Caco-2 (cell line): ENCODE measurements around the gene PHF21B. TPM values are rescaled to one million over a fixed set of nuclear protein-coding genes. Genes with fewer than 3 reads are reported as not detected.

ENCODE experiments used
- BruUV-seq: library from RNA; stranded (reverse); fragments of 400-500 nt; replicated peaks from 2 replicates; lab custom pipeline; 2021; lab: Mats Ljungman, UMichigan
- CTCF ChIA-PET: fragments of 300-600 bp; sonication (Branson Sonifier 250); formaldehyde crosslinking; loops from one replicate; lab custom pipeline; 2022; ENCODE audit warnings: antibody characterized with exemption; lab: Charles Lee
- POLR2A ChIA-PET: fragments of 300-600 bp; sonication (Branson Sonifier 250); formaldehyde crosslinking; loops from one replicate; lab custom pipeline; 2022; ENCODE audit warnings: antibody characterized with exemption; lab: Charles Lee
- DNase-seq, 2 experiments: peaks; one replicate each; pipeline versions ENCODE4 v3.0.0 to v3.0.0-alpha.2; 2020 to 2022
- H3K27me3 ChIP-seq: replicated peaks from 2 replicates; pipeline ENCODE4 v1.6.0; 2011; ENCODE audit warnings: low read length; ENCODE audit not compliant: control insufficient read depth, insufficient read depth
- H3K36me3 ChIP-seq: 2 replicates; pipeline ENCODE4 v1.5.1; 2011; ENCODE audit warnings: low read length; ENCODE audit not compliant: control insufficient read depth, insufficient read depth
- H3K4me1 ChIP-seq: fragments of 250-450 bp; sonication (Bioruptor Pico); 2 replicates; pipeline ENCODE4 v1.5.1; 2020; ENCODE audit warnings: mild to moderate bottlenecking
- H3K4me3 ChIP-seq: 2 replicates; pipeline ENCODE4 v1.5.1; 2011; ENCODE audit warnings: low read depth, mild to moderate bottlenecking, control low read depth, low read length
- H3K9me3 ChIP-seq: fragments of 250-450 bp; sonication (Bioruptor Pico); 2 replicates; pipeline ENCODE4 v1.5.1; 2020; ENCODE audit warnings: mild to moderate bottlenecking, moderate library complexity
- H3K27ac Mint-ChIP-seq: one replicate; pipeline ENCODE4 v1.8.0; 2022; ENCODE audit warnings: mixed read lengths; ENCODE audit not compliant: unreplicated experiment
- H3K27me3 Mint-ChIP-seq: one replicate; pipeline ENCODE4 v1.8.0; 2022; ENCODE audit warnings: mixed read lengths; ENCODE audit not compliant: insufficient read depth, unreplicated experiment
- H3K36me3 Mint-ChIP-seq: one replicate; pipeline ENCODE4 v1.8.0; 2022; ENCODE audit warnings: mild to moderate bottlenecking, mixed read lengths; ENCODE audit not compliant: insufficient read depth, unreplicated experiment
- H3K4me1 Mint-ChIP-seq: one replicate; pipeline ENCODE4 v1.8.0; 2022; ENCODE audit warnings: low read depth, mixed read lengths; ENCODE audit not compliant: unreplicated experiment
- H3K4me3 Mint-ChIP-seq: one replicate; pipeline ENCODE4 v1.8.0; 2022; ENCODE audit warnings: mild to moderate bottlenecking, moderate library complexity, mixed read lengths; ENCODE audit not compliant: unreplicated experiment
- H3K9me3 Mint-ChIP-seq: one replicate; pipeline ENCODE4 v1.8.0; 2022; ENCODE audit warnings: mixed read lengths; ENCODE audit not compliant: unreplicated experiment
- CTCF ChIP-seq, 2 experiments: fragments of 200-600 bp in 1 of 2; IDR thresholded peaks; 1 replicate in 1 of 2; 2 replicates in 1 of 2; pipeline versions ENCODE4 v1.5.1 to v1.8.0; 2011 to 2022; ENCODE audit warnings: antibody characterized with exemption in 1 of 2, control low read depth in 1 of 2, inconsistent platforms in 1 of 2, low read depth in 1 of 2, low read length in 1 of 2, mild to moderate bottlenecking in 1 of 2, moderate library complexity in 1 of 2; ENCODE audit not compliant: insufficient read depth in 1 of 2, severe bottlenecking in 1 of 2, unreplicated experiment in 1 of 2
- intact Hi-C: fragments of 100-400 bp; cut with micrococcal nuclease; formaldehyde crosslinking; loops from one replicate; pipeline ENCODE4 v1.10.0; 2022; ENCODE audit not compliant: unreplicated experiment
- total RNA-seq: library from RNA; stranded (reverse); gene quantifications from 2 replicates; pipeline ENCODE4 v1.2.3, GENCODE V29; 2022

The PHF21B gene
- total RNA-seq, 1 experiment from 2014 or later, result 0.98 TPM

GRCh38 chr22:45007391-45008185, 2.2 kb downstream of the PHF21B start:
- H3K27ac Mint-ChIP-seq, result no peak overlapping the region
- peak; percentile 58 to 70 for DNase-seq
- Histone ChIP-seq H3K4me1 (peaks cover 4% of the 10 kb centered on the region), H3K4me3 (peak overlapping the region; percentile 40), H3K27me3 (peaks cover 1% of the 10 kb centered on the region; the same call in 1 of the 2 replicates), H3K36me3 (no peaks in the 10 kb centered on the region), H3K9me3 (no peaks in the 10 kb centered on the region)
- BruUV-seq, result no TSS peak
- CTCF ChIA-PET, result interaction anchor here (0.6 to 2.0 kb wide), 6 partner anchors 15 to 168 kb away, joined by 3 to 10 read pairs (median 4); no protein-coding TSS in a partner anchor
- H3K4me3 Mint-ChIP-seq, result peak overlapping the region; percentile 60
- TF ChIP-seq CTCF (IDR thresholded peaks at IDR 0.05; ENCODE audit: insufficient read depth in 1 of 2, low read depth in 1 of 2, low read length in 1 of 2, severe bottlenecking in 1 of 2, unreplicated experiment in 1 of 2), result no peak
- intact Hi-C loops, result no loop called here
- peaks cover 48% of the 10 kb centered on the region for H3K27me3 Mint-ChIP-seq
- POLR2A ChIA-PET, result interaction anchor here (1.0 kb wide), 1 partner anchor 156 kb away, joined by 5 read pairs; no protein-coding TSS in a partner anchor
- peaks cover 8% of the 10 kb centered on the region for H3K4me1 Mint-ChIP-seq
- peaks cover 5% of the 10 kb centered on the region for H3K36me3 Mint-ChIP-seq
- no peaks in the 10 kb centered on the region for H3K9me3 Mint-ChIP-seq

- peaks cover 8% of the 10 kb centered on the region for H3K4me1 Mint-ChIP-seq
- TF ChIP-seq CTCF (IDR thresholded peaks at IDR 0.05; ENCODE audit: insufficient read depth in 1 of 2, low read depth in 1 of 2, low read length in 1 of 2, severe bottlenecking in 1 of 2, unreplicated experiment in 1 of 2), result no peak
- peaks cover 5% of the 10 kb centered on the region for H3K36me3 Mint-ChIP-seq
- ChIA-PET POLR2A (interaction anchor here (0.7 kb wide), 1 partner anchor 36 kb away, joined by 3 read pairs; no protein-coding TSS in a partner anchor), CTCF (interaction anchor here (0.7 to 2.0 kb wide), 4 partner anchors 14 to 88 kb away, joined by 3 to 10 read pairs (median 4); no protein-coding TSS in a partner anchor)
- H3K27me3 Mint-ChIP-seq, result peaks cover 49% of the 10 kb centered on the region
- H3K4me3 Mint-ChIP-seq, result peak overlapping the region; percentile 45
- no peaks in the 10 kb centered on the region; the same call in 1 of the 2 replicates for H3K9me3 ChIP-seq
- H3K36me3 ChIP-seq, result no peaks in the 10 kb centered on the region
- H3K4me3 ChIP-seq, result peak overlapping the region; percentile 40
- H3K4me1 ChIP-seq, result peaks cover 4% of the 10 kb centered on the region
- BruUV-seq, result no TSS peak
- H3K27ac Mint-ChIP-seq, result no peak overlapping the region
- peak in 1 of 2 experiments; percentile 32 for DNase-seq
- no peaks in the 10 kb centered on the region for H3K9me3 Mint-ChIP-seq
- peaks cover 1% of the 10 kb centered on the region; the same call in 1 of the 2 replicates for H3K27me3 ChIP-seq
- intact Hi-C loops, result no loop called here
Observed at GRCh38 chr22:45006964-45007390, 2.8 kb downstream of the PHF21B start.
